HCT116 (cell line): ENCODE data around the gene CDH3. TPM values are rescaled to one million over a fixed set of nuclear protein-coding genes. Genes with fewer than 3 reads are reported as not detected.
A peak's percentile ranks its signal among the peaks of the same experiment; 100 is the strongest.

Experiments used
- ATAC-seq: fragments of 200-7000 bp; cut with Tn5 transposase; 2 replicates; pipeline ENCODE4 v1.9.1; 2020; ENCODE audit warnings: mild to moderate bottlenecking, moderate library complexity
- BruUV-seq: library from RNA; stranded (reverse); fragments of 400-500 nt; replicated peaks from 2 replicates; lab custom pipeline; 2021; lab: Mats Ljungman, UMichigan
- CTCF ChIA-PET: fragments of 300-600 bp; sonication (Branson Sonifier 250); formaldehyde crosslinking; loops from one replicate; lab custom pipeline; 2021; ENCODE audit warnings: antibody characterized with exemption; lab: Charles Lee
- POLR2A ChIA-PET: fragments of 300-600, 350-600 bp; sonication (Branson Sonifier 250); formaldehyde crosslinking; loops from one replicate; lab custom pipeline; 2021; ENCODE audit warnings: antibody characterized with exemption; lab: Charles Lee
- RAD21 ChIA-PET, 2 experiments: fragments of 300-600 bp; sonication (Branson Sonifier 250); formaldehyde crosslinking; loops; one replicate each; lab custom pipeline; 2023; ENCODE audit warnings: low total read pairs in 2 of 2; ENCODE audit not compliant: uncharacterized antibody in 2 of 2, unreplicated experiment in 2 of 2, low non-redundant PET in 1 of 2; lab: Charles Lee
- DNase-seq: peaks from one replicate; pipeline ENCODE4 v3.0.0-alpha.2; 2010; ENCODE audit warnings: low read depth, low spot score
- H2AFZ ChIP-seq: fragments of 200-600 bp; shearing (Covaris generic), sonication (generic); 2 replicates; pipeline ENCODE4 v1.6.1; 2017; ENCODE audit warnings: low read depth, mixed run types, mixed read lengths, antibody characterized with exemption, low read length; ENCODE audit not compliant: poor library complexity, severe bottlenecking
- H3K27ac ChIP-seq: 2 replicates; pipeline ENCODE4 v1.5.1; 2012; ENCODE audit warnings: low read depth, low read length
- H3K27me3 ChIP-seq: fragments of 200-600 bp; sonication (generic); 2 replicates; pipeline ENCODE4 v1.6.1; 2016; ENCODE audit warnings: mixed run types, low read length, mixed read lengths; ENCODE audit not compliant: insufficient read depth
- H3K36me3 ChIP-seq, 2 experiments: fragments of 200-500 bp in 1 of 2; fragments of 200-600 bp in 1 of 2; sonication (Bioruptor generic) in 1 of 2; sonication (generic) in 1 of 2; 2 replicates each; pipeline versions ENCODE4 v1.5.1 to v1.6.1; 2014 to 2016; ENCODE audit warnings: low read length in 2 of 2, inconsistent platforms in 1 of 2, mixed read lengths in 1 of 2, mixed run types in 1 of 2; ENCODE audit not compliant: insufficient read depth in 2 of 2, control insufficient read depth in 1 of 2
- H3K4me1 ChIP-seq, 2 experiments: fragments of 200-600 bp in 1 of 2; sonication (generic) in 1 of 2; 2 replicates each; pipeline versions ENCODE4 v1.5.1 to v1.6.1; 2012 to 2017; ENCODE audit warnings: low read length in 2 of 2, inconsistent platforms in 1 of 2, mild to moderate bottlenecking in 1 of 2, mixed read lengths in 1 of 2, mixed run types in 1 of 2, moderate library complexity in 1 of 2; ENCODE audit not compliant: insufficient read depth in 2 of 2, control insufficient read depth in 1 of 2
- H3K4me2 ChIP-seq: fragments of 200-600 bp; sonication (generic); 2 replicates; pipeline ENCODE4 v1.6.1; 2017; ENCODE audit warnings: mixed run types, low read length, mixed read lengths
- H3K4me3 ChIP-seq, 2 experiments: fragments of 200-600 bp in 1 of 2; sonication (generic) in 1 of 2; replicated peaks in 1 of 2; 2 replicates each; pipeline ENCODE4 v1.5.1; 2011 to 2016; ENCODE audit warnings: low read length in 2 of 2, control low read depth in 1 of 2, low read depth in 1 of 2, mild to moderate bottlenecking in 1 of 2, mixed read lengths in 1 of 2, mixed run types in 1 of 2
- H3K79me2 ChIP-seq: fragments of 200-600 bp; sonication (generic); 2 replicates; pipeline ENCODE4 v1.6.1; 2017; ENCODE audit warnings: mild to moderate bottlenecking, mixed run types, low read length, moderate library complexity, mixed read lengths; ENCODE audit not compliant: insufficient read depth
- H3K9ac ChIP-seq: fragments of 200-600 bp; sonication (generic); 2 replicates; pipeline ENCODE4 v1.6.1; 2016; ENCODE audit warnings: low read length, mixed read lengths
- H3K9me2 ChIP-seq: fragments of 200-600 bp; sonication (generic), shearing (Covaris generic); 2 replicates; pipeline ENCODE4 v1.6.1; 2017; ENCODE audit warnings: mixed run types, mild to moderate bottlenecking, moderate library complexity; ENCODE audit not compliant: insufficient read depth
- H3K9me3 ChIP-seq, 2 experiments: fragments of 200-500 bp in 1 of 2; fragments of 200-600 bp in 1 of 2; sonication (Bioruptor generic) in 1 of 2; sonication (generic) in 1 of 2; 2 replicates each; pipeline ENCODE4 v1.6.1; 2014 to 2017; ENCODE audit warnings: low read length in 2 of 2, mixed read lengths in 2 of 2, inconsistent platforms in 1 of 2, low read depth in 1 of 2, mild to moderate bottlenecking in 1 of 2, mixed run types in 1 of 2, moderate library complexity in 1 of 2; ENCODE audit not compliant: control insufficient read depth in 1 of 2, insufficient read depth in 1 of 2
- H4K20me1 ChIP-seq: fragments of 200-600 bp; sonication (generic), shearing (Covaris generic); 2 replicates; pipeline ENCODE4 v1.6.1; 2017; ENCODE audit warnings: mixed run types, mild to moderate bottlenecking, moderate library complexity; ENCODE audit not compliant: insufficient read depth
- ATF3 ChIP-seq: IDR thresholded peaks from 2 replicates; pipeline ENCODE4 v1.6.1; 2012
- CBX3 ChIP-seq: IDR thresholded peaks from 2 replicates; pipeline ENCODE4 v1.6.1; 2012; ENCODE audit warnings: low read depth
- CTCF ChIP-seq, 3 experiments: fragments of 200-600 bp in 1 of 3; sonication (generic) in 1 of 3; IDR thresholded peaks in 2 of 3; conservative IDR thresholded peaks in 1 of 3; 2 replicates each; pipeline ENCODE4 v1.5.1; 2012 to 2017; ENCODE audit warnings: low read depth in 2 of 3, low read length in 2 of 3, antibody characterized with exemption in 1 of 3, borderline replicate concordance in 1 of 3, control low read depth in 1 of 3, mild to moderate bottlenecking in 1 of 3, mixed read lengths in 1 of 3, mixed run types in 1 of 3, moderate library complexity in 1 of 3; ENCODE audit not compliant: insufficient read depth in 1 of 3
- EZH2phosphoT487 ChIP-seq: fragments of 200-600 bp; IDR thresholded peaks from 2 replicates; pipeline ENCODE4 v1.6.1; 2018; ENCODE audit warnings: antibody characterized with exemption, borderline replicate concordance
- REST ChIP-seq: IDR thresholded peaks from 2 replicates; pipeline ENCODE4 v1.6.1; 2012; ENCODE audit warnings: low read depth
- SP1 ChIP-seq: IDR thresholded peaks from 2 replicates; pipeline ENCODE4 v1.6.1; 2012; ENCODE audit warnings: low read depth
- intact Hi-C: fragments of 100-400 bp; cut with micrococcal nuclease; formaldehyde crosslinking; loops from 2 replicates; pipeline ENCODE4 v1.10.0; 2022
- total RNA-seq: library from RNA; stranded (reverse); gene quantifications from one replicate; pipeline ENCODE4 v1.2.1, GENCODE V29; 2021; ENCODE audit not compliant: unreplicated experiment

CDH3 gene
- total RNA-seq, 1 experiment from 2014 or later = 94.7 TPM

- Histone ChIP-seq H3K79me2 (peaks cover 28% of the 10 kb centered on the region), H3K27me3 (no peaks in the 10 kb centered on the region), H3K4me1 (peaks cover 40 to 52% of the 10 kb centered on the region in 2 experiments), H3K36me3 (peaks cover 0 to 3% of the 10 kb centered on the region in 2 experiments; a peak in 1 of 4 replicates), H3K9me2 (no peaks in the 10 kb centered on the region), H3K4me2 (peak overlapping the region; percentile 96), H3K9ac (no peak overlapping the region), H3K4me3 (peak overlapping the region; percentile 79 to 86), H2AFZ (peak overlapping the region; percentile 90), H3K27ac (no peak overlapping the region), H4K20me1 (no peaks in the 10 kb centered on the region), H3K9me3 (no peaks in the 10 kb centered on the region)
- CTCF ChIA-PET = no interaction called here
- intact Hi-C loops = no loop called here
- ATAC-seq (peak; percentile 6; the same call in 1 of the 2 replicates), DNase-seq (no peak)
- BruUV-seq = TSS peak; percentile 49
- POLR2A ChIA-PET = interaction anchor here (0.6 to 1.3 kb wide), 10 partner anchors 8 to 990 kb away, joined by 3 to 6 read pairs (median 4); partner anchors contain the start of gene NQO1
- RAD21 ChIA-PET = interaction anchor here in 1 of 2 experiments (0.7 kb wide), 1 partner anchor 327 kb away, joined by 3 read pairs; no protein-coding TSS in a partner anchor
- TF ChIP-seq REST = no peak
- no peak for TF ChIP-seq ATF3
- no peak for TF ChIP-seq EZH2phosphoT487
- no peak for TF ChIP-seq SP1
- no peak for TF ChIP-seq CTCF (IDR thresholded peaks at IDR 0.05 in 2 of 3, conservative IDR thresholded peaks at IDR 0.05 in 1 of 3; ENCODE audit: borderline replicate concordance in 1 of 3, insufficient read depth in 1 of 3, low read depth in 2 of 3, low read length in 2 of 3)
- TF ChIP-seq CBX3 = no peak
These were observed 91.5 kb downstream of the CDH3 start for GRCh38 chr16:68736561-68736960.
